SK-N-MC (cell line): ENCODE data around the gene GRK3.

Source experiments
- DNase-seq: peaks from one replicate; pipeline ENCODE4 v3.0.0-alpha.2; 2011; ENCODE audit warnings: low read depth, low spot score
- H3K27ac ChIP-seq: fragments of 200-600 bp; sonication (generic); 2 replicates; pipeline ENCODE4 v1.5.1; 2016; ENCODE audit warnings: mixed run types
- H3K36me3 ChIP-seq: fragments of 200-600 bp; sonication (generic); 2 replicates; pipeline ENCODE4 v1.6.1; 2017; ENCODE audit warnings: antibody characterized with exemption, low read length, mixed read lengths; ENCODE audit not compliant: insufficient read depth
- H3K4me3 ChIP-seq: fragments of 200-600 bp; sonication (generic); 2 replicates; pipeline ENCODE4 v1.5.1; 2016
- H3K9ac ChIP-seq: fragments of 200-600 bp; sonication (generic); 2 replicates; pipeline ENCODE4 v1.8.0; 2017; ENCODE audit warnings: mixed run types, mixed read lengths; ENCODE audit not compliant: insufficient read length
- H3K9me3 ChIP-seq: fragments of 200-600 bp; sonication (generic); 2 replicates; pipeline ENCODE4 v1.6.1; 2017; ENCODE audit warnings: low read depth, mild to moderate bottlenecking, antibody characterized with exemption, low read length, moderate library complexity, mixed read lengths
- EZH2 ChIP-seq: fragments of 200-600 bp; sonication (generic); IDR thresholded peaks from one replicate; pipeline ENCODE4 v1.6.1; 2017; ENCODE audit warnings: antibody characterized with exemption
- FOXP2 ChIP-seq: optimal IDR thresholded peaks from 2 replicates; pipeline ENCODE3; 2011; ENCODE audit warnings: mild to moderate bottlenecking, moderate library complexity; ENCODE audit not compliant: insufficient read depth; ENCODE audit errors: extremely low read length, control extremely low read depth
- POLR2AphosphoS5 ChIP-seq: IDR thresholded peaks from 2 replicates; pipeline ENCODE4 v1.6.1; 2012; ENCODE audit warnings: mild to moderate bottlenecking, low read depth, low read length, borderline replicate concordance

GRK3 gene

DNA sequence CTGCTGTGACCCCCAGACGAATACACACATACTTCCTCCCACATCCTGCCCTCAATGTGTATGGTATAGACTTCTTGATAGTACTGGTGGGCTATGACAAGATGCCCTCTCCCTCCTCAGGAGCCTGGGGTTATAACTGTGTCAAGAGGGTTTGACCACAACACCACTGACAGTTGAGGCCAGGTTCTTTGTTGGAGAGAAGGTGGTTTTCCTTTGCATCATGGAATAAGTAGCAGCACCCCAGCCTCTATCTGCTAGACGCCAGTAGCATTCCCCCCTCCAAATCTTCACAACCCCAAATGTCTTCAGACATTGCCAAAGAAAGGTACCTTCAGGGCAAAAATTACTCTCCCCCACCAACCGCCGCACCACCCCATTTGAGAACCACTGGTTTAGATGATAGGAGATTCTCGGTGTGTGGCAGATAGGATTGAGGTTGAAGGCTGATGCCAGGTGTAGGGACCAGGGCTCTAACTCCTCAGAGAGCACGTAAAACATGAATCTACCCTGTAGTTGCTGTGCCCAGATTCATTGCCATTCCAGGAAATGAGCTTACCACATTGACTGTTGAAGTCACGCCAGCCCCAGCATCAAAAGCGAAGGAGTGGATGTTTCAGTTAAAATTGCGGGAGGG lies 172.0 kb downstream of the GRK3 start:
- DNase-seq, result no peak
- Histone ChIP-seq H3K9me3 (no peaks in the 10 kb centered on the region), H3K9ac (no peak overlapping the region), H3K27ac (no peak overlapping the region), H3K4me3 (no peak overlapping the region), H3K36me3 (no peaks in the 10 kb centered on the region)
- TF ChIP-seq FOXP2 (no peak), POLR2AphosphoS5 (no peak), EZH2 (no peak)

DNA sequence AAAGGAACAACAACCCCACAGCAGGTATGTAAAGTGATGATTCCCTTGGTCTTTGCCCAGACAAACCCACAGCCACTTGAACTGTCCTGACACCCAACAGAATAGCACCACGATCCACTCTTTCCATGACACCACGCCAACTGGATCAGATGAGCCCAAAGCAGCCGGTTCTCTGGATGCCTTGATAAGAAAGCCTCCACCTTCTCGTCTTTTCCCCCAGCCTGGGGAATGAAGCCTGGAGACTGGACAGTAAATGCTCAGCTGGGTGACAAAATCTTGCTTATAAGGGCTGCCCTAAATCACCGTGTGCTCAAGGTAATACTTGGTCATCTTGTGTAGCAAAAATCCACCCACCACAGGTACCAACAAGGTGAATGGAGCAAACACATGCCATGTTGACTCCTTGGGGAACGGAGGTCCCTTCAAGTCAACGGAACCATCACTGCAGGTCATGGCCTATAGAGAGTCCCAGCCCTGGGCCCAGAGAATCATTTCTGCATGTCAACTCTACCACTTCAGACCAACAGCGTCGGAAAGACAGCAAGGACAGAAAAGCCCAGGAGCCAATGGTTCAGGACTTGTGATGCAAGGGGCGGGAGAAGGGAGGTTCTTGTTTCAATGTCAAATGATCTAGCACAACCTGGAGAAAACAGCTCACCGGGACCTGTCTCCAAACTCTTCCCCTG lies 175.3 kb downstream of the GRK3 start:
- TF ChIP-seq EZH2, result no peak
- no peak for TF ChIP-seq POLR2AphosphoS5
- TF ChIP-seq FOXP2, result no peak
- Histone ChIP-seq H3K36me3 (no peaks in the 10 kb centered on the region), H3K9ac (no peak overlapping the region), H3K9me3 (no peaks in the 10 kb centered on the region), H3K4me3 (no peak overlapping the region), H3K27ac (no peak overlapping the region)
- no peak for DNase-seq

DNA sequence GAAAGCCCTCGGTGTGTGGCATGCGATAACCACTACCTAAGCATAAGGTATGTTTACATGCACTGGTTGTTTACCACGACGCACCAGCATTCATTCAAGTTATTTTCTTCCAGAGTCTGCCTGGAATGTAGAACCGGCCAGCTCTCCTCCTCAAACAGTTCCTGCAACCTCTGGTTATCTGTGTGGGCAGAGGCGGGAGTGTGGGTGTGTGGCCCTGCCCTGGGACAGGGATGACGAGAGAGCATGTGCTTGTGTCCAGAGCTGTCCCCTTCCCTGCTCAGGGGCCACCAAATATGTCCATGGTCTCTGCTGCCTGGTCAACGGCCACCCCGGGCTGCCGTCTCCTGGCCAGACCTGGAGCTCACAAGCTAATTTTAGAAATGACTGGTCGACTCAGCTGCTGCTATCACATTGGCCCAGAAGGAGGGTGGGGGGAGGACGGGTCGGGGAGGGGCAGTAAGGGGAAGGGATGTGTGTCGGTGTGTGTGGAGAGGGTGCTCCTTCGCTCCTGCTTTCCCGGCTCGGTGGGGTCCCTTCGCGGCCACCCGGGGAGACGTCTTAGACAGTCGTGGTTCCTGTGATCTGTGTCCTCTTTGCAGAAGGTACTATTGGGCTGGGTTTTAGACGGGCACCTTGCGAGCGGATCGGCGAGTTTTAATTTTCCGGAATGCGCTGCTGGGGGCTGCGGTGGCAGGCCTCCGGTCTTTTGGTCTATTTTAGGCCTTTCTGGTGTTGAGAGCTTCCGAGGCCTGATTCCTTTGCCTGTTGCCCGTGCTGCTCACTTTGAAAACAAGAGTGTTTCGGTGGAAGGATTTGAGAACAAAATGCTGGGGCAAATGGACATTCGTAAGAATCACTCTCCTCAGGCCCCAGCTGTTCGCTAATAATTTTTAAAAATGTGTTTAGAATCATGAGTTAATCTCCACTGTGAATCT lies 177.5 kb downstream of the GRK3 start, which contains the start of gene MYO18B:
TSS of gene MYO18B (plus strand) at position 497 of the 935 bp plus-strand sequence. CDS start 18,905 bp downstream, outside the sequence.
- Histone ChIP-seq H3K27ac (no peak within 1 kb of the TSS), H3K4me3 (no peak within 1 kb of the TSS), H3K9ac (no peak within 1 kb of the TSS), H3K36me3 (no peaks in the 10 kb centered on the region), H3K9me3 (no peaks in the 10 kb centered on the region)
- TF ChIP-seq FOXP2 (no peak), POLR2AphosphoS5 (no peak), EZH2 (no peak)
- DNase-seq, result no peak

DNA sequence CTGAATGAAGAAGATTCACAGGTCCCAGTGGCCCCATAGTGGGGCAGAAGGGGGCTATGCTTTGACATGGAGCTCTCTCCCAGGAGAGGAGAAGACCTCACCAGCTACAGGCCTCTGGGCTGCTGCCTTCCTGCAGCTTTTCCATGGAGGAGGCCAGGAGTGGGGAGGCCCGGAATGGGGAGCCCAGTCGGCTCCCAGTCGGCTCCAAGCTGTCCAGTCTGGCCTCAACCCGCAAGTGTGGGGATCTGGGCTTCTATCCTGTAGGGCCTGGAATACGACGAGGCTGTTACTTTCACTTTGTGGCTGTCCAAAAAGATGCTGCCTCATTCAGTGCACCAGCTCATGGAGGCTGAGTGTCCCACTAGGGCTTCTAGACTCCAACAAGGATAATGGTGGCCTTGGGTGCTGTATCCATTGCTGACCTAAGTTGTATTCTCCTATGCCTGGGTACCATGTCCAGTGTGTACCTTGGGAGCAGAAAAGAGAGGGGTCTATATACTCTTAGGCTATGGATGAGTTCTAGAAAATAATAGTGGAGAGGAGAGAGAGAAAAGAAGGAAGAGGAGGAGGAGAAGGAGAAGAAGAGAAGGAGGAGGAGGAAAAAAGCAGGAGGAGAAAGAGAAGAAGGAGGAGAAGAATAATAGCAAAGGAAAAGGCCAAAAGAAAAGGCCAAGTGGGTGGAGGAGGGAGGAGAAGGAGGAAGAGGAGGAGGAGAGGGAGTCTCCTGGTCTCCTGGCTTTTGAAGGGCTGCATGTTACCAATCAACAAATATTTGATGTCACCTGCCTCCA lies 178.6 kb downstream of the GRK3 start:
- no peak overlapping the region for H3K4me3 ChIP-seq
- no peak for TF ChIP-seq EZH2
- TF ChIP-seq POLR2AphosphoS5, result no peak
- no peak for TF ChIP-seq FOXP2
- no peak overlapping the region for H3K9ac ChIP-seq
- no peak for DNase-seq
- H3K9me3 ChIP-seq, result no peaks in the 10 kb centered on the region
- H3K27ac ChIP-seq, result no peak overlapping the region
- no peaks in the 10 kb centered on the region for H3K36me3 ChIP-seq

DNA sequence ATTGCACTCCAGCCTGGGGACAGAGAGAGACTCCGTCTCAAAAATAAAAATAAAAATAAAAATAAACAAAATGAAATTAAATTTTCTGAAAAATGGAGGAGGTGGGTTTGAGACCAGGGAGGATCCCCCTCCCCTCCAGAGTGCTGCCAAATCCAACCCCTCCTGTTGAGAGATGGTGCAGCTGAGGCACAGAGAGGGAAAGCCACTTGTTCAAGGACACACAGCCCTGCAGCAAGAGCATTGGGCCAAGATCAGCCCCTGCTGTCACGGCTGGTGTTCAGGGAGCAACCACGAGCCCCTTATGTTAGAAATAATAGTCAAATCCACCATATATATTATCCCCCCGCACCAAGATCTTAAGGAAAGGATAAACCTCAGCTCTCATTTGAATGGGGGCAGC lies 180.2 kb downstream of the GRK3 start:
- no peak overlapping the region for H3K27ac ChIP-seq
- no peaks in the 10 kb centered on the region for H3K36me3 ChIP-seq
- H3K9ac ChIP-seq, result no peak overlapping the region
- TF ChIP-seq POLR2AphosphoS5, result no peak
- no peak for TF ChIP-seq EZH2
- no peak for TF ChIP-seq FOXP2
- no peaks in the 10 kb centered on the region for H3K9me3 ChIP-seq
- DNase-seq, result no peak
- no peak overlapping the region for H3K4me3 ChIP-seq

DNA sequence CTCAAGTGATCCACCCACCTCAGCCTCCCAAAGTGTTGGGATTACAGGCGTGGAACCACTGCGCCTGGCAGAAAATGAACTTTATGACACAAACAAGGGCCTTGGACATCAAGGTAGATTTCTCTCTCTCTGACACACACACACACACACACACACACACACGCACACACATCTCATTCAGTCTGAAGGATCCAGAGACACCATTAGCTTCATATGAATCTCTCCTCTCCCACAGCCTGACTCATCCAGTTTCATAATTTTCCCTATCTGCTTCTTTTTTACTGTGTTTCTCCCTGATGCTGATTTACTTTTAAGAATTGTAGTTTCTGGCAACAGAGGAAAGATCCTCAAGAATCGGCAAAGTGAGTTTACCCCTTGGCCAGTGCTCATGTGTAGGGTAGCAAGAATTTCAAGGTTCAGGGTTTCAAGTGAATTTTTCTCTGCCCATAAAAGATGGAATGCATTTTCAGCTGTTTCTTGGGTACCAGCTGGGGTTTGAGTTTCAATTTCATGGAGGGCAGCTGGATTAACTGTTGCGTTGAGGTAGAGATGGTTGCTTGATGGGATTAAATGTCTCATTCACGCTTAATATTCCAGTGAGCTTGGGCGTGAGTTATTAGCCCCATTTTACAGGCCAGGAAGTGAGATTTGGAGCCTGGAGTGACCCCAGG lies 181.0 kb downstream of the GRK3 start:
- Histone ChIP-seq H3K9me3 (no peaks in the 10 kb centered on the region), H3K4me3 (no peak overlapping the region), H3K9ac (no peak overlapping the region), H3K36me3 (no peaks in the 10 kb centered on the region), H3K27ac (no peak overlapping the region)
- DNase-seq, result no peak
- no peak for TF ChIP-seq POLR2AphosphoS5
- no peak for TF ChIP-seq EZH2
- no peak for TF ChIP-seq FOXP2

DNA sequence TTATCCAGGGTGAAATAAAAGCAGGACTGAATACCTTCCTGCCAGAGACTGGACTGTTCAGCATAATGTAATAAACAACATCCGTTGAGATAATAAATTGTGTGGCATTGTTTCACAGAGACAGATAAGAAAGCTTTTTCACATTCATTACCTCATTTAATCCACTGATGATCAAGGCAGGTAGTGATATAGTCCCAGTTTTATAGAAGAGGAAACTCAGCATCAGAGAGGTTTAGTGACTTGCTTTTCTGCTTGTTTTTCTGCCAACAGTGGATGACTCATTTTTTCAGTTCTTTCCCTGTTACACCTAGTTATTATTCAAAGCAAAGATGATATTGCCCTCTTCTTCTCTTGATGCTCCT lies 181.5 kb downstream of the GRK3 start:
- Histone ChIP-seq H3K4me3 (no peak overlapping the region), H3K27ac (no peak overlapping the region), H3K9me3 (no peaks in the 10 kb centered on the region), H3K9ac (no peak overlapping the region), H3K36me3 (no peaks in the 10 kb centered on the region)
- TF ChIP-seq POLR2AphosphoS5 (no peak), EZH2 (no peak), FOXP2 (no peak)
- DNase-seq, result no peak
